Raji (cell line): ENCODE data around the gene MAB21L4.

Experiments
- POLR2A ChIP-seq: IDR thresholded peaks from 2 replicates; pipeline ENCODE4 v1.6.1; 2011; ENCODE audit warnings: low read depth, low read length, control low read depth; ENCODE audit not compliant: insufficient read depth

MAB21L4 gene

GRCh38 chr2:240893363-240893844, 2.6 kb downstream of the MAB21L4 start:
- no peak for TF ChIP-seq POLR2A

GRCh38 chr2:240892925-240893324, 3.0 kb downstream of the MAB21L4 start:
- TF ChIP-seq POLR2A = no peak

- no peak for TF ChIP-seq POLR2A
Observed at GRCh38 chr2:240892356-240892755, 3.6 kb downstream of the MAB21L4 start.

GRCh38 chr2:240891492-240892340, 4.2 kb downstream of the MAB21L4 start:
- no peak for TF ChIP-seq POLR2A

- TF ChIP-seq POLR2A = no peak
Observed at GRCh38 chr2:240890691-240891090, 5.3 kb downstream of the MAB21L4 start.

- TF ChIP-seq POLR2A = no peak
Observed at GRCh38 chr2:240889601-240890560, 6.1 kb downstream of the MAB21L4 start.

GRCh38 chr2:240888890-240889573, 6.9 kb downstream of the MAB21L4 start:
- TF ChIP-seq POLR2A = no peak

GRCh38 chr2:240888130-240888889, 7.6 kb downstream of the MAB21L4 start:
- TF ChIP-seq POLR2A = no peak

GRCh38 chr2:240887631-240888030, 8.3 kb downstream of the MAB21L4 start:
- TF ChIP-seq POLR2A = no peak

- no peak for TF ChIP-seq POLR2A
Observed at GRCh38 chr2:240886678-240887609, 9.0 kb downstream of the MAB21L4 start.

GRCh38 chr2:240886023-240886565, 9.9 kb downstream of the MAB21L4 start:
- no peak for TF ChIP-seq POLR2A

GRCh38 chr2:240885566-240885965, 10.4 kb downstream of the MAB21L4 start:
- no peak for TF ChIP-seq POLR2A

GRCh38 chr2:240884745-240885144, 11.2 kb downstream of the MAB21L4 start:
- TF ChIP-seq POLR2A = no peak
